SK-N-SH (cell line): ENCODE measurements around the gene PSMD7. TPM values are rescaled to one million over a fixed set of nuclear protein-coding genes. Genes with fewer than 3 reads are reported as not detected.

Experiments used
- CTCF ChIA-PET: fragments of 300-600, 350-600 bp; formaldehyde crosslinking; extraction: SDS; loops from one replicate; lab custom pipeline; 2021; lab: Yijun Ruan, JAX
- POLR2A ChIA-PET: fragments of 350-600 bp; sonication (Branson Sonifier 250); formaldehyde crosslinking; extraction: SDS; loops from one replicate; lab custom pipeline; 2020; ENCODE audit warnings: antibody characterized with exemption, inconsistent platforms; lab: Yijun Ruan, JAX
- DNase-seq: peaks from one replicate; pipeline ENCODE4 v3.0.0; 2012
- H2AFZ ChIP-seq: fragments of 200-600 bp; sonication (generic); 2 replicates; pipeline ENCODE4 v1.8.1; 2016; ENCODE audit warnings: antibody characterized with exemption, mild to moderate bottlenecking, low read depth
- H3F3A ChIP-seq: fragments of 200-600 bp; sonication (generic); replicated peaks from 2 replicates; pipeline ENCODE3; 2016; ENCODE audit warnings: antibody characterized with exemption, mild to moderate bottlenecking; ENCODE audit not compliant: insufficient read depth
- H3K27ac ChIP-seq, 2 experiments: fragments of 200-500 bp in 1 of 2; fragments of 200-600 bp in 1 of 2; sonication (Bioruptor generic) in 1 of 2; sonication (generic), shearing (Covaris generic) in 1 of 2; 2 replicates each; pipeline versions ENCODE4 v1.5.1 to v1.6.1; 2014 to 2016; ENCODE audit warnings: low read depth in 2 of 2, inconsistent platforms in 1 of 2, low read length in 1 of 2, mild to moderate bottlenecking in 1 of 2, mixed read lengths in 1 of 2
- H3K27me3 ChIP-seq: fragments of 200-600 bp; sonication (generic), shearing (Covaris generic); 2 replicates; pipeline ENCODE4 v1.6.1; 2016; ENCODE audit warnings: mixed run types; ENCODE audit not compliant: insufficient read depth
- H3K36me3 ChIP-seq, 2 experiments: fragments of 200-500 bp in 1 of 2; fragments of 200-600 bp in 1 of 2; sonication (Bioruptor generic) in 1 of 2; sonication (generic) in 1 of 2; replicated peaks in 1 of 2; 2 replicates each; pipeline versions ENCODE3 to v1.5.1; 2014 to 2016; ENCODE audit warnings: low read length in 1 of 2, mild to moderate bottlenecking in 1 of 2; ENCODE audit not compliant: insufficient read depth in 2 of 2, control insufficient read depth in 1 of 2
- H3K4me1 ChIP-seq, 2 experiments: fragments of 200-500 bp in 1 of 2; fragments of 200-600 bp in 1 of 2; sonication (Bioruptor generic) in 1 of 2; sonication (generic), shearing (Covaris generic) in 1 of 2; 2 replicates each; pipeline versions ENCODE4 v1.5.1 to v1.6.1; 2014 to 2016; ENCODE audit warnings: low read depth in 1 of 2, low read length in 1 of 2, mixed run types in 1 of 2; ENCODE audit not compliant: insufficient read depth in 2 of 2, control insufficient read depth in 1 of 2
- H3K4me2 ChIP-seq: fragments of 200-600 bp; sonication (generic), shearing (Covaris generic); 2 replicates; pipeline ENCODE4 v1.6.1; 2017; ENCODE audit warnings: mixed run types
- H3K4me3 ChIP-seq, 2 experiments: fragments of 200-500 bp in 1 of 2; fragments of 200-600 bp in 1 of 2; sonication (Bioruptor generic) in 1 of 2; sonication (generic), shearing (Covaris generic) in 1 of 2; 2 replicates each; pipeline versions ENCODE4 v1.5.1 to v1.8.1; 2014 to 2016; ENCODE audit warnings: low read depth in 2 of 2, inconsistent platforms in 1 of 2, low read length in 1 of 2, mild to moderate bottlenecking in 1 of 2, mixed read lengths in 1 of 2, moderate library complexity in 1 of 2
- H3K79me2 ChIP-seq: fragments of 200-600 bp; sonication (generic); 2 replicates; pipeline ENCODE4 v1.8.1; 2017; ENCODE audit warnings: mild to moderate bottlenecking; ENCODE audit not compliant: insufficient read depth
- H3K9ac ChIP-seq: fragments of 200-600 bp; sonication (generic); 2 replicates; pipeline ENCODE4 v1.6.1; 2017; ENCODE audit warnings: mixed run types
- H3K9me2 ChIP-seq: fragments of 200-600 bp; sonication (generic); 2 replicates; pipeline ENCODE4 v1.6.1; 2017; ENCODE audit warnings: mixed run types
- H3K9me3 ChIP-seq: fragments of 200-600 bp; sonication (generic); 2 replicates; pipeline ENCODE4 v1.6.1; 2017; ENCODE audit warnings: mixed run types, mild to moderate bottlenecking, moderate library complexity
- H4K20me1 ChIP-seq: fragments of 200-600 bp; sonication (generic); 2 replicates; pipeline ENCODE4 v1.6.1; 2017; ENCODE audit warnings: mild to moderate bottlenecking, mixed run types; ENCODE audit not compliant: insufficient read depth
- EP300 ChIP-seq, 2 experiments: IDR thresholded peaks; 2 replicates each; pipeline versions ENCODE4 v1.4.0 to v1.6.1; 2012; ENCODE audit warnings: borderline replicate concordance in 1 of 2, low read depth in 1 of 2, low read length in 1 of 2
- EZH2phosphoT487 ChIP-seq: fragments of 200-600 bp; sonication (generic); IDR thresholded peaks from 2 replicates; pipeline ENCODE4 v1.6.1; 2017; ENCODE audit warnings: low read depth, mixed run types, mild to moderate bottlenecking, antibody characterized with exemption, moderate library complexity, borderline replicate concordance
- FOXJ3 ChIP-seq: sonication (generic); formaldehyde crosslinking; IDR thresholded peaks from 2 replicates; pipeline ENCODE4 v1.5.1; 2020; ENCODE audit warnings: mild to moderate bottlenecking, missing genetic modification reagents
- FOXM1 ChIP-seq: IDR thresholded peaks from 2 replicates; pipeline ENCODE4 v1.4.0; 2012; ENCODE audit warnings: low read depth, mild to moderate bottlenecking
- GATA2 ChIP-seq: sonication (generic); formaldehyde crosslinking; IDR thresholded peaks from 2 replicates; pipeline ENCODE4 v1.5.0; 2020; ENCODE audit warnings: mild to moderate bottlenecking, missing genetic modification reagents
- IRF3 ChIP-seq: fragments of 150-350 bp; IDR thresholded peaks from 2 replicates; pipeline ENCODE4 v1.6.1; 2016; ENCODE audit warnings: mild to moderate bottlenecking, low read depth, low read length
- MEF2A ChIP-seq: IDR thresholded peaks from 2 replicates; pipeline ENCODE4 v1.4.0; 2012; ENCODE audit warnings: low read depth, borderline replicate concordance
- MXI1 ChIP-seq: IDR thresholded peaks from 2 replicates; pipeline ENCODE4 v1.6.1; 2012; ENCODE audit warnings: mild to moderate bottlenecking, low read depth, low read length, improper control_type of control experiment
- NFIC ChIP-seq: IDR thresholded peaks from 2 replicates; pipeline ENCODE4 v1.4.0; 2012; ENCODE audit warnings: borderline replicate concordance
- NRF1 ChIP-seq: IDR thresholded peaks from 2 replicates; pipeline ENCODE4 v1.6.1; 2012; ENCODE audit warnings: low read depth, mild to moderate bottlenecking, low read length
- POLR2AphosphoS5 ChIP-seq: IDR thresholded peaks from 2 replicates; pipeline ENCODE4 v1.6.1; 2012; ENCODE audit warnings: low read depth, low read length
- RXRA ChIP-seq: IDR thresholded peaks from 2 replicates; pipeline ENCODE4 v1.4.0; 2012; ENCODE audit warnings: low read depth, mild to moderate bottlenecking, borderline replicate concordance
- TCF12 ChIP-seq: IDR thresholded peaks from 2 replicates; pipeline ENCODE4 v1.4.0; 2012
- ZBTB33 ChIP-seq: IDR thresholded peaks from 2 replicates; pipeline ENCODE4 v1.4.0; 2012; ENCODE audit warnings: low read depth, borderline replicate concordance
- WGBS: methylation state at CpG from one replicate; pipeline ENCODE4 v1.1.6; 2017; ENCODE audit warnings: low lambda C conversion rate; 5-methylcytosine and 5-hydroxymethylcytosine counted together
- polyA plus RNA-seq, 3 experiments: library from polyadenylated mRNA; depleted of rRNA; stranded (reverse); fragments of >200 nt; gene quantifications; 2 replicates each; pipeline ENCODE4 v1.2.3, GENCODE V29; 2012
- TF ChIP-seq, protein P1 (sequence below): fragments of 150-350 bp; IDR thresholded peaks from 2 replicates; pipeline ENCODE4 v1.6.1; 2017; ENCODE audit warnings: antibody characterized with exemption, low read length, low read depth, borderline replicate concordance

PSMD7 gene
- polyA plus RNA-seq, 1 of the 3 experiments (the other 2 are of a cell fraction): 142 TPM

DNA sequence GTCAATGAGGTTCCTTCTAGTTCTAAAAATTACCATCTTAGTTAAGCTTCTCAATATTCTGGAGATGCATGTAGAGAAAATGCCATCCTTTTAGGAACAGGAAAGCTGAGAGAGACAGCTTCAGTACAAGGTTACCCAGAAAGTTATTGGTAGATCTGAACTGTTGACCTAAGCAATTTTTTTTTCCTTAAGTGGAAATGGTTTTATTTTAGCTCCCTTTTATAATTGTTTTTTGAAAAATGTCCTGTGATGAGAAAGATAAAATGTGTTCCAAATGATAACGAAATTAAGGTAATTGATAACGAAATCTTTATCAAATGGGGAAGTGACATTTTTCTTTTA is 8.2 kb downstream of the PSMD7 start:
- no peak overlapping the region; a peak in 1 of 4 replicates for H3K27ac ChIP-seq
- H3F3A ChIP-seq: peaks cover 25% of the 10 kb centered on the region
- TF ChIP-seq NFIC: no peak
- no peak for TF ChIP-seq MEF2A
- TF ChIP-seq RXRA: no peak
- no peak for TF ChIP-seq IRF3
- no peak for TF ChIP-seq GATA2 (CRISPR knock-in tag)
- no peak for TF ChIP-seq POLR2AphosphoS5
- no peak for TF ChIP-seq NRF1
- TF ChIP-seq EZH2phosphoT487: no peak
- TF ChIP-seq, protein P1, sequence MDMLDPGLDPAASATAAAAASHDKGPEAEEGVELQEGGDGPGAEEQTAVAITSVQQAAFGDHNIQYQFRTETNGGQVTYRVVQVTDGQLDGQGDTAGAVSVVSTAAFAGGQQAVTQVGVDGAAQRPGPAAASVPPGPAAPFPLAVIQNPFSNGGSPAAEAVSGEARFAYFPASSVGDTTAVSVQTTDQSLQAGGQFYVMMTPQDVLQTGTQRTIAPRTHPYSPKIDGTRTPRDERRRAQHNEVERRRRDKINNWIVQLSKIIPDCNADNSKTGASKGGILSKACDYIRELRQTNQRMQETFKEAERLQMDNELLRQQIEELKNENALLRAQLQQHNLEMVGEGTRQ: no peak
- TF ChIP-seq EP300 (IDR thresholded peaks at IDR 0.05; ENCODE audit: borderline replicate concordance in 1 of 2, low read depth in 1 of 2, low read length in 1 of 2): no peak
- no peak for TF ChIP-seq FOXJ3 (CRISPR knock-in tag)
- no peak for TF ChIP-seq TCF12
- no peak for TF ChIP-seq MXI1
- TF ChIP-seq ZBTB33: no peak
- no peak for TF ChIP-seq FOXM1
- peaks cover 7% of the 10 kb centered on the region for H4K20me1 ChIP-seq
- H3K9me2 ChIP-seq: no peaks in the 10 kb centered on the region
- CTCF ChIA-PET: interaction anchor here (0.6 to 1.5 kb wide), 11 partner anchors 8 to 558 kb away, joined by 3 to 8 read pairs (median 4); no protein-coding TSS in a partner anchor
- no peak for DNase-seq
- H3K4me1 ChIP-seq: no peaks in the 10 kb centered on the region
- peaks cover 73 to 75% of the 10 kb centered on the region in 2 experiments for H3K36me3 ChIP-seq
- POLR2A ChIA-PET: interaction anchor here (1.6 kb wide), 1 partner anchor 10 kb away, joined by 3 read pairs; no protein-coding TSS in a partner anchor
- H3K27me3 ChIP-seq: no peaks in the 10 kb centered on the region
- no peaks in the 10 kb centered on the region for H3K9me3 ChIP-seq
- H3K79me2 ChIP-seq: peaks cover 18% of the 10 kb centered on the region
- H2AFZ ChIP-seq: no peak overlapping the region
- no peak overlapping the region for H3K9ac ChIP-seq
- 88% methylated on average over 2 of the region's 2 CpGs for WGBS
- H3K4me2 ChIP-seq: no peak overlapping the region
- H3K4me3 ChIP-seq: no peak overlapping the region
